T-cell (primary cell): ENCODE data around the gene IRF9. TPM values are rescaled to one million over a fixed set of nuclear protein-coding genes. Genes with fewer than 3 reads are reported as not detected.
A peak's percentile ranks its signal among the peaks of the same experiment; 100 is the strongest.

Experiments
- ATAC-seq, 4 experiments: fragments of 200-7000 bp in 3 of 4; fragments of 150-1000 bp in 1 of 4; cut with Tn5 transposase; replicated peaks in 1 of 4; 1 replicate in 3 of 4; 2 replicates in 1 of 4; pipeline ENCODE4 v1.10.0; 2021; ENCODE audit warnings: moderate library complexity in 3 of 4, mild to moderate bottlenecking in 2 of 4, moderate number of reproducible peaks in 1 of 4
- CTCF ChIA-PET, 2 donors: fragments of 300-600 bp; sonication (Branson Sonifier 250); formaldehyde crosslinking; loops; one replicate each; lab custom pipeline; 2022; ENCODE audit warnings: antibody characterized with exemption in 2 of 2; lab: Charles Lee
- POLR2A ChIA-PET, 2 donors: fragments of 300-600 bp; sonication (Branson Sonifier 250); formaldehyde crosslinking; loops; one replicate each; lab custom pipeline; 2022; ENCODE audit warnings: antibody characterized with exemption in 2 of 2; lab: Charles Lee
- DNase-seq, 35 experiments: peaks; one replicate each; pipeline versions ENCODE4 v3.0.0 to v3.0.0-alpha.2; 2013 to 2023
- H3K27ac ChIP-seq: one replicate; pipeline ENCODE4 v1.5.1; 2013; ENCODE audit warnings: low read length
- H3K27me3 ChIP-seq, 2 experiments: replicated peaks in 1 of 2; 1 replicate in 1 of 2; 2 replicates in 1 of 2; pipeline versions ENCODE4 v1.6.1 to v1.7.0; 2013; ENCODE audit warnings: low read length in 1 of 2, mixed read lengths in 1 of 2; ENCODE audit not compliant: control insufficient read depth in 2 of 2, insufficient read depth in 2 of 2; ENCODE audit errors: extremely low read depth in 1 of 2
- H3K36me3 ChIP-seq, 2 donors: 1 replicate in 1 of 2; 2 replicates in 1 of 2; pipeline versions ENCODE4 v1.6.1 to v1.7.0; 2013; ENCODE audit warnings: low read length in 1 of 2; ENCODE audit not compliant: control insufficient read depth in 2 of 2, insufficient read depth in 1 of 2; ENCODE audit errors: extremely low read depth in 1 of 2
- H3K4me1 ChIP-seq, 2 experiments: 1 replicate in 1 of 2; 2 replicates in 1 of 2; pipeline versions ENCODE4 v1.6.1 to v1.7.0; 2013; ENCODE audit warnings: low read length in 2 of 2, mixed read lengths in 1 of 2; ENCODE audit not compliant: insufficient read depth in 2 of 2, control insufficient read depth in 1 of 2; ENCODE audit errors: extremely low read depth in 1 of 2
- H3K4me3 ChIP-seq, 2 donors: 1 replicate in 1 of 2; 2 replicates in 1 of 2; pipeline versions ENCODE4 v1.5.1 to v1.7.0; 2013; ENCODE audit warnings: mild to moderate bottlenecking in 2 of 2, low read length in 1 of 2, moderate library complexity in 1 of 2; ENCODE audit not compliant: control insufficient read depth in 1 of 2; ENCODE audit errors: extremely low read depth in 1 of 2
- H3K9me3 ChIP-seq: 2 replicates; pipeline ENCODE4 v1.7.0; 2013
- H3K27ac Mint-ChIP-seq, 2 donors: one replicate each; pipeline ENCODE4 v1.8.0; 2020 to 2021; ENCODE audit warnings: mild to moderate bottlenecking in 2 of 2, mixed read lengths in 2 of 2
- H3K27me3 Mint-ChIP-seq, 2 donors: one replicate each; pipeline ENCODE4 v1.8.0; 2021 to 2022; ENCODE audit warnings: mixed read lengths in 2 of 2
- H3K36me3 Mint-ChIP-seq: one replicate; pipeline ENCODE4 v1.8.0; 2021; ENCODE audit warnings: mixed read lengths
- H3K4me1 Mint-ChIP-seq, 3 donors: one replicate each; pipeline ENCODE4 v1.8.0; 2020 to 2022; ENCODE audit warnings: mixed read lengths in 3 of 3, mild to moderate bottlenecking in 1 of 3
- H3K4me3 Mint-ChIP-seq, 3 donors: one replicate each; pipeline ENCODE4 v1.8.0; 2020 to 2022; ENCODE audit warnings: mild to moderate bottlenecking in 3 of 3, mixed read lengths in 3 of 3, moderate library complexity in 3 of 3
- H3K9me3 Mint-ChIP-seq, 3 donors: one replicate each; pipeline ENCODE4 v1.8.0; 2020 to 2022; ENCODE audit warnings: mixed read lengths in 3 of 3
- WGBS: methylation state at CpG from one replicate; pipeline ENCODE4 v1.1.5; 2013; ENCODE audit warnings: missing lambda C conversion rate; ENCODE audit not compliant: insufficient coverage; 5-methylcytosine and 5-hydroxymethylcytosine counted together
- total RNA-seq, 35 experiments: library from RNA in 6 of 35; stranded (reverse) in 6 of 35; fragments of 120-200 nt in 1 of 35; gene quantifications; one replicate each; pipeline versions ENCODE4 v1.2.1 to v1.2.4 and lab custom pipeline; 2013 to 2026

The IRF9 gene, protein sequence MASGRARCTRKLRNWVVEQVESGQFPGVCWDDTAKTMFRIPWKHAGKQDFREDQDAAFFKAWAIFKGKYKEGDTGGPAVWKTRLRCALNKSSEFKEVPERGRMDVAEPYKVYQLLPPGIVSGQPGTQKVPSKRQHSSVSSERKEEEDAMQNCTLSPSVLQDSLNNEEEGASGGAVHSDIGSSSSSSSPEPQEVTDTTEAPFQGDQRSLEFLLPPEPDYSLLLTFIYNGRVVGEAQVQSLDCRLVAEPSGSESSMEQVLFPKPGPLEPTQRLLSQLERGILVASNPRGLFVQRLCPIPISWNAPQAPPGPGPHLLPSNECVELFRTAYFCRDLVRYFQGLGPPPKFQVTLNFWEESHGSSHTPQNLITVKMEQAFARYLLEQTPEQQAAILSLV
- 100 to 1,000 TPM; 201 to 285 (median 215) TPM for total RNA-seq
- 136 TPM for total RNA-seq (2013)
- total RNA-seq (lab: John Stamatoyannopoulos, UW), result 13.6 to 129 (median 34.2) reads per million in 29 experiments

DNA sequence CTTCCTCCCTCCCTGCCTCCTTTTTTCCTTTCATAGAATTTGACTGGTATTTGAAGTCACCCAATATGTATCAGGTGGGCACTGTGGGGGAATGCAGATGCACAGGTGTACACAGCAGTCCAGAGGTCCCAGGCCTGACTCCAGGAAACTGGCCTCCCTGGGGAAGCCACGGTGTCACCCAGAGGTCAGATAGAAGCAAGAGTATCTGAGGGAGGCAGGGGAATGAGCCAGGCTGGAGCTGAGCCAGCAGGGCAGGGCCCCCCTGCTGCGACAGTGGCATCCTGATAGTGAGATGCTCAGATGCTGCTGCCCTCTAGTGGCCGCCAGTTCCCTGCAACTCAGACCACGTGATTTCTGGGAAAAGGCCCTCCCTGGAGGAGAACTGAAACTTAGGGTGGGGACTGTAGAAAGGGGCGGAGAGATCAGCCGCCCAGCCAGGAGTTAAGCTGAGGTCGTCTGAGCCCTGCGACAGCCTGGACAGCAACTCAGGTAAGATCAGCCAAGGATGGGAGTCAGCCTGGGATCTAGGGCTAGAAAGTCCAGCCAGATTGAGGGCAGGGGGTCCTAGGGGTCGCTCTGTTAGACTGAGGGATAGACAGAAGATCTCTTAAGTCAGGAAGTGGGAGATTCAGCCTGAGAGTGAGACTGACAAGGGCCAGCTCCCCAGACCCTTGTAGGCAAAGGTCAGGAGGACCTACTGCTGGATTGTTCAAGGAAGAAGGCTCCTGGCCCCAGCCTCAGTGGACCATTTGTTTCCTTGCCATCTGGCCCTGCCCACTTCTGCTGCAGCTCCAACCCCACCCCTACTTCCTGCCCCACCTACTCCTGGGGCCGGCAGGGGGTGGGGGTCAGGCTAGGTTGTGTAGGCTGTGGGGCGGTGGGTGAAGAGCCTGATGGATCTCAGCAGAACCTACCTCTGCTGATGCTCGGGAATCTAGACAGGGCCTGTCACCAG, at the start of gene IRF9:
Gene IRF9, plus strand, starts transcription at position 416 of the 955 bp plus-strand sequence. CDS start 880 bp downstream, outside the sequence.
- ChIA-PET POLR2A (interaction anchor here (0.6 to 1.6 kb wide), 13 partner anchors 10 to 81 kb away, joined by 3 to 9 read pairs (median 3); partner anchors contain the start of genes DCAF11 (in 1 of the 2), EMC9 (in 1 of the 2), IPO4 (in 1 of the 2) and NRL (in 1 of the 2)), CTCF (interaction anchor here (0.6 to 2.0 kb wide), 22 partner anchors 9 to 149 kb away, joined by 3 to 30 read pairs (median 4); partner anchors contain the start of genes DCAF11 (in 2 of the 2), NRL (in 2 of the 2), RNF31 (in 2 of the 2) and EMC9 (in 1 of the 2))
- Mint-ChIP-seq H3K36me3 (peaks cover 54% of the 10 kb centered on the region), H3K4me3 (peak within 1 kb of the TSS; percentile 92 to 94 (median 92)), H3K4me1 (peaks cover 54 to 58% (median 55%) of the 10 kb centered on the region in 3 donors), H3K9me3 (no peaks in the 10 kb centered on the region), H3K27ac (peak within 1 kb of the TSS; percentile 98 to 99), H3K27me3 (no peaks in the 10 kb centered on the region)
- ATAC-seq (peak; percentile 89 to 90 (median 90)), DNase-seq (peak; percentile 90 to 99 (median 96))
- H3K4me1 ChIP-seq, result peaks cover 8 to 61% of the 10 kb centered on the region in 2 experiments
- peak within 1 kb of the TSS; percentile 89 for H3K27ac ChIP-seq
- WGBS, result 0% methylated on average over 9 of the region's 12 CpGs
- H3K4me3 ChIP-seq, result peak within 1 kb of the TSS; percentile 86 to 98
- no peaks in the 10 kb centered on the region for H3K27me3 ChIP-seq
- H3K36me3 ChIP-seq, result peaks cover 30 to 66% of the 10 kb centered on the region in 2 donors
- no peaks in the 10 kb centered on the region for H3K9me3 ChIP-seq

- H3K4me3 Mint-ChIP-seq, result peak overlapping the region; percentile 90 to 94 (median 93)
- DNase-seq (no peak), ATAC-seq (no peak)
- H3K27ac Mint-ChIP-seq, result peak overlapping the region; percentile 98
- H3K27ac ChIP-seq, result peak overlapping the region; percentile 99
- H3K9me3 ChIP-seq, result no peaks in the 10 kb centered on the region
- peaks cover 34 to 46% (median 37%) of the 10 kb centered on the region in 3 donors for H3K4me1 Mint-ChIP-seq
- CTCF ChIA-PET, result interaction anchor here (0.6 to 2.6 kb wide), 12 partner anchors 8 to 481 kb away, joined by 3 to 24 read pairs (median 4); partner anchors contain the start of genes EMC9 (in 1 of the 2), PSME2 (in 1 of the 2), RNF31 (in 1 of the 2) and TINF2 (in 1 of the 2)
- H3K36me3 Mint-ChIP-seq, result peaks cover 24% of the 10 kb centered on the region
- no peaks in the 10 kb centered on the region for H3K9me3 Mint-ChIP-seq
- no peaks in the 10 kb centered on the region for H3K27me3 Mint-ChIP-seq
- no peaks in the 10 kb centered on the region for H3K27me3 ChIP-seq
- peaks cover 15 to 43% of the 10 kb centered on the region in 2 experiments for H3K4me1 ChIP-seq
- 7% methylated on average over 9 of the region's 15 CpGs for WGBS
- H3K4me3 ChIP-seq, result peak overlapping the region; percentile 70 to 99
- POLR2A ChIA-PET, result interaction anchor here (0.7 to 2.4 kb wide), 4 partner anchors 28 to 82 kb away, joined by 3 to 23 read pairs (median 8); partner anchors contain the start of genes EMC9 (in 1 of the 2), PSME2 (in 1 of the 2), RNF31 (in 1 of the 2) and TM9SF1 (in 1 of the 2)
- H3K36me3 ChIP-seq, result peaks cover 0 to 21% of the 10 kb centered on the region in 2 donors
Measured at GRCh38 chr14:24113379-24113800, 47.7 kb upstream of the IRF9 start.

DNA sequence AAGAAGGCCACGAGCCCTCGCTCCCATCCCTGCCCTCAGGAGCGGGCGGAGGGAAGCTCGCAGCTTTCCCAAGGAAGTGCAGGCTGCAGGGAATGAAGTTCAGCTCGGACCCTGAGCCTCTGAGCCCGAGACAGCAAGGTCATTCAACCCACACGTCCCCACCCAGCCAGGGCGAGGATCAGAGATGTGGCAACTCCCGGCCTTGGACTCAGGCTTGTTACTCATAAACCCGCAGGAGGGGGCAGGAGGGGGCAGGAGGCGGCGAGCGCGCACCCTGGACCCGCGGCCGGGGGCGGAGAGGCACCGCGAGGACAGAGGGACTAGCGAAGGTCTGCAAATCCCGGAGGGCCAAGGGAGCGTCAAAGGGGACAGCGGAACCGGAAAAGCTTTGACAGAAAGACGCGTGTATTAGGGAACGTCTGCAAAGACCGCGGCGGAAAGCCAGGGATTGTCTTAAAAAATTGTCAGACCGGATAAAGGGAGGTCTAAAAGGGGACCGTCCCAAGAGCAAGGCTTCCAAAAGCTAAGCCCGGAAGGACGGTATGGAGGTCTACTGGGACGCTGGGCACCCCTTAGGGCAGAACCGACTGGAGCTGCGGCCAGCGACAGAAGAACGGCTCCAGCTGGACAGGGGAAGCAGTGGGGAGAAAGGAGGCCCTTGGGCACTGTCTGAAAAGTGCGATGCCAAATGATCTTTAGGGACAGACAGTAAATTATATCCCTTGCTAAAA, 47.1 kb upstream of the IRF9 start:
- peaks cover 33 to 45% (median 34%) of the 10 kb centered on the region in 3 donors for H3K4me1 Mint-ChIP-seq
- CTCF ChIA-PET, result interaction anchor here (0.6 to 2.6 kb wide), 22 partner anchors 8 to 644 kb away, joined by 3 to 24 read pairs (median 5); partner anchors contain the start of genes IRF9 (in 2 of the 2), DHRS4 (in 1 of the 2), EMC9 (in 1 of the 2) and NGDN (in 1 of the 2)
- H3K27ac Mint-ChIP-seq, result peak overlapping the region; percentile 98
- ATAC-seq (peak; percentile 20 to 35 (median 31)), DNase-seq (peak in 33 of 35 experiments; percentile 67 to 88 (median 78))
- peak overlapping the region; percentile 90 to 94 (median 93) for H3K4me3 Mint-ChIP-seq
- peaks cover 30% of the 10 kb centered on the region for H3K36me3 Mint-ChIP-seq
- no peaks in the 10 kb centered on the region for H3K27me3 ChIP-seq
- H3K4me3 ChIP-seq, result peak overlapping the region; percentile 70 to 99
- no peaks in the 10 kb centered on the region for H3K27me3 Mint-ChIP-seq
- no peaks in the 10 kb centered on the region for H3K9me3 Mint-ChIP-seq
- H3K9me3 ChIP-seq, result no peaks in the 10 kb centered on the region
- under 1% methylated on average over 38 of the region's 42 CpGs for WGBS
- H3K36me3 ChIP-seq, result peaks cover 0 to 27% of the 10 kb centered on the region in 2 donors
- H3K27ac ChIP-seq, result peak overlapping the region; percentile 99
- H3K4me1 ChIP-seq, result peaks cover 14 to 37% of the 10 kb centered on the region in 2 experiments
- POLR2A ChIA-PET, result interaction anchor here (0.7 to 2.4 kb wide), 12 partner anchors 12 to 128 kb away, joined by 3 to 23 read pairs (median 7); partner anchors contain the start of genes IPO4 (in 2 of the 2), PSME2 (in 2 of the 2), RNF31 (in 2 of the 2) and EMC9 (in 1 of the 2)

- ChIA-PET POLR2A (interaction anchor here (0.6 to 2.4 kb wide), 19 partner anchors 9 to 1277 kb away, joined by 3 to 23 read pairs (median 5); partner anchors contain the start of genes IPO4 (in 2 of the 2), PSME2 (in 2 of the 2), RNF31 (in 2 of the 2) and EMC9 (in 1 of the 2)), CTCF (interaction anchor here (0.6 to 2.6 kb wide), 21 partner anchors 9 to 645 kb away, joined by 3 to 24 read pairs (median 5); partner anchors contain the start of genes IRF9 (in 2 of the 2), DHRS4 (in 1 of the 2), EMC9 (in 1 of the 2) and FITM1 (in 1 of the 2))
- H3K36me3 ChIP-seq, result peaks cover 0 to 35% of the 10 kb centered on the region in 2 donors
- peak within 1 kb of the TSS; percentile 90 to 94 (median 93) for H3K4me3 Mint-ChIP-seq
- H3K4me1 Mint-ChIP-seq, result peaks cover 30 to 42% (median 32%) of the 10 kb centered on the region in 3 donors
- ATAC-seq (peak; percentile 85 to 88 (median 87)), DNase-seq (peak; percentile 97 to 100 (median 99))
- H3K27me3 ChIP-seq, result no peaks in the 10 kb centered on the region
- H3K9me3 ChIP-seq, result no peaks in the 10 kb centered on the region
- 0% methylated on average over 32 of the region's 65 CpGs for WGBS
- peak within 1 kb of the TSS; percentile 99 for H3K27ac ChIP-seq
- H3K36me3 Mint-ChIP-seq, result peaks cover 38% of the 10 kb centered on the region
- peaks cover 12 to 31% of the 10 kb centered on the region in 2 experiments for H3K4me1 ChIP-seq
- H3K27ac Mint-ChIP-seq, result peak within 1 kb of the TSS; percentile 98
- no peaks in the 10 kb centered on the region for H3K9me3 Mint-ChIP-seq
- no peaks in the 10 kb centered on the region for H3K27me3 Mint-ChIP-seq
- peak within 1 kb of the TSS; percentile 94 to 99 for H3K4me3 ChIP-seq
Measured at GRCh38 chr14:24114532-24115421, 46.3 kb upstream of the IRF9 start, which contains the start of the genes DCAF11 and NRL. Gene DCAF11, plus strand, starts transcription at chr14:24114777. Its CDS starts 818 bp downstream, at chr14:24115595. Gene NRL, minus strand, starts transcription at chr14:24114949. Its CDS starts 32,101 bp downstream, at chr14:24082848.
